NCI-H2081 (cell line): ENCODE results near the gene ADGRB2.

Experiments used
- DNase-seq, 2 experiments: peaks; one replicate each; lab custom pipeline; 2025; lab: John Stamatoyannopoulos, UW

Gene ADGRB2

DNA sequence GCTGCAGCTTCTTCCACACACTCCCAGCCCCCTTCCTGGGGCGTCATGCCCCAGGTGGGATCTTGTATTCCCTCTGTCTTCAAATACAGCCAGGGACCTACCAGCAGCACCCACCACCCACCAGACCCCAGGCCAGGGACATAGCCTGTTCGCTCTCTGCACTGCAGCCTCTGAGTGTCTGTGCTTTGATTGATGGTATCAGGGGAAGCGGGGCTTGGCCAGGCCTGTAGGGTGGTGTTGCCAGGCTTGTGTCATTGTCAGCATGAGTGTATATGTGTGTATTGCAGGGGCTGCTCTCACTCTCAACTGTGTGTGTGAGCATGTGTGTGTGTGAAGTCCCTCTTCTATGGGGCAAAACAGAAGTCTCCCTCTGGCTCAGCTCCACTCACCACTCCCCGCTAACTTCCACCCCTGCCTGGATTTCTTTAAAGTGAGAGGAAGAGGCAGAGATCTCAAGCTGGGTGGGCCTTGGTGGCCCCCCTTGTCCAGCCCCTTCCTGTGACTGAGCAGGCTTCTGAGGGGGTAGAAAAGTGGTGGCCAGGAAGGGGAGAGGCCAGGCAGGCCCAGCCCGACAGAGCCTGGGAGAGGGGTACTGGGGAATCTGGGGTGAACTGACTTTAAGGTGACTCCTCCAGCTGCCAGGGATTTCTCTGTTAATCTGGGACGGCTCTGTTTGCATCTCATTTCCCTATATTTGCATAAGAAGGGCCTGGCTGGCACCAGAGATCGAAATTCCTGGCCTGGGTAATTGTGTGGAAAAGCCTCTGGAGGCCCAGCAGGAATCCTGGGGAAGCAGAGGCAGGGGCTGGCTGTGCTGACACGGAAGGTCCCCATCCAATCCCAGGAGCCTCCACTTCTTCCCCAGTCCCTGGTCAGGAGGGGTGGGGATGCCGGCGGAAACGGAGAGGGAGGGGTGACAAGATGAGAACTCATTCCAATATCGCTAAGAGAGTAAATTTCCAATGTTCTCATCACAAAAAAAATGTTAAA, 18.6 kb upstream of the ADGRB2 start:
- no peak for DNase-seq

DNA sequence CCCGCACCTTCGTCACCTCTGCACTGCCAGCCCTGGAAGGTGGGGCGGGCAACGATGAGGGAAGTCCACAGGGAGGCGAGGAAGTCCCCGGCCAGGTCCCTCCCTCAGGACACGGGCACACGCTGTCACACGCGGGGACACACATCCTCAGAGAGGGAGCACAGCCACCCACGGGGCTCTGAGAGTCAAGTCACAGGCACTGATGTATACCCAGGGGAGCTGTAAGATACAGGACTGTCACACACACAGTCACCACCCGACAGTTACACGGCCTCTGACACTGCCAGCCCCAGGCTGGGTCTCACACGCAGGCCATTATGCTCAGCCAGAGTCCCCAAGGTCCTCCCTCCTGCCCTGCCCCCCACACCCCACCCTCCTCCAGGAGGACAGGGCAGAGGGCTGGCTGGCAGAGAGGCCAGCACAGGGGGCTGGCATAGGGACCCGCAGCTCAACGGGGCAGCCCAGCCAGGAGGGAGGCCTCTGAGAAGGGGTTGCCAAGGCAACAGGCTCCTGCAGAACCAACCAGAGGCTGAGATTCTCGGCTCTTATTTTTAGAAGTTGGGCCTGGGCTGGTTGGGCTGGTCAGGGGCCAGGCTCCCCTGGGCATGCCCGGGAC, 17.7 kb upstream of the ADGRB2 start:
- no peak for DNase-seq

DNA sequence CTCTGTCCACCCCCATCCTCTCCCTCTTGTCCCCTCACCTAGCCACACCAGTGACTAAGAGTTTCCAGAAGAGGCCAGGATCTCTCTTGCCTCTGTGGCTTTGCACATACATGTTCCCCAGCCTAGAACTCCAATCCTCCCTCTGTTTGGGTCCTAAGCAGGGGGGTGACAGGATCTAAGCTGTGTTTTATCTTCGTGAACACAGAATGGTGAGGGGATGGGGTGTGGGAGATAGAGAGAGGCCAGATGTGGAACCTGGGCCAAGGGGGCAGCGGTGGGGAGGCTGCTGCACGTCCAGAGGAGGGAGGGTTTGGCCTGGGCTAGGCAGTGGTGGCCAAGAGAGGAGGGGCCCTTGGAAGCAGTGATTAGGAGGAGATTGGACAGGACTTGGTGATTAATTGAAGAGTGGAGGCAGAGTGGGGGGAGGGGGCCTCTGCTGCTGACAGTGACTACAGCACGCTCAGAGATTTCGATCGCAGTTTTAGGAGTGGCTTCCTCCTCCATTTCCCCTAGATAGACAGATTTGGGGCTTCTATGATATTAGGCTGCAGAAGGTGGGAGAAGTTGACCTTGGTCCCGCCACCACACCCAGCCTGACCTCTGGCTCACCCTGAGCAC, 17.1 kb upstream of the ADGRB2 start:
- DNase-seq = no peak

DNA sequence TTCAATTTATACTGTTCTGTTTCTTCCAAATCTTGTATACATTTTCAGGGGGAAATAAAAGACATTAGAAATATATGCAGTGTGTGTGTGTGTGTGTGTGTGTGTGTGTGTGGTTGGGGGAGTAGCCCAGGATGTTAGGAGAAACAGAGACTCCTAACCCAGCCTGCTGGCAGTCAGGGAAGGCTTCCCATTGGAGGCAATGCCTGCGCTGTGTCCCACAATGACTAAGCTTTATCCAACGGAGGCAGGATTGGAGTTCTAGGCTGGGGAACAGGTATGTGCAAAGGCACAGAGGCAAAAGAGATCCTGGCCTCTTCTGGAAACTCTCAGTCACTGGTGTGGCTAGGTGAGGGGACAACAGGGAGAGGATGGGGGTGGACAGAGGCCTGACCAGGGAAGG, 16.5 kb upstream of the ADGRB2 start:
- DNase-seq = no peak

DNA sequence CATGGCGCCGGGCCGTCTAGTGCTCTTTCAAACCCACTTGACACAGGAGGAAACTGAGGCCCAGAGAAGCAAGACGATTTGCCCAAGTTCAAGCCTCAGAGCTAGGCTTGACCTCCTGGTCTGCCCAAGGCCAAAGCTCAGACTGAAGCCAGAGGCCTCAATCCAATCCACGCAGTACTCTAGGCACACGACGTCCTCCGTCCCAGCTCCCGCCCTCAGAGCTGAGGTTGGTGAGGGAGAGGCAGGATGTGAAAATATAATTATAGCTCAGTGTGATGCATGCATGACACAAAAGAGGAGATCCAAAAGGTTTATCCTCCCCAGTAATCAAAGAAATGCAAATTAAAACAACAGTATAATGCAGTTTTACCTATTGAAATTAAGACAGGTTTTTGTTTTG, 15.5 kb upstream of the ADGRB2 start:
- DNase-seq = no peak

DNA sequence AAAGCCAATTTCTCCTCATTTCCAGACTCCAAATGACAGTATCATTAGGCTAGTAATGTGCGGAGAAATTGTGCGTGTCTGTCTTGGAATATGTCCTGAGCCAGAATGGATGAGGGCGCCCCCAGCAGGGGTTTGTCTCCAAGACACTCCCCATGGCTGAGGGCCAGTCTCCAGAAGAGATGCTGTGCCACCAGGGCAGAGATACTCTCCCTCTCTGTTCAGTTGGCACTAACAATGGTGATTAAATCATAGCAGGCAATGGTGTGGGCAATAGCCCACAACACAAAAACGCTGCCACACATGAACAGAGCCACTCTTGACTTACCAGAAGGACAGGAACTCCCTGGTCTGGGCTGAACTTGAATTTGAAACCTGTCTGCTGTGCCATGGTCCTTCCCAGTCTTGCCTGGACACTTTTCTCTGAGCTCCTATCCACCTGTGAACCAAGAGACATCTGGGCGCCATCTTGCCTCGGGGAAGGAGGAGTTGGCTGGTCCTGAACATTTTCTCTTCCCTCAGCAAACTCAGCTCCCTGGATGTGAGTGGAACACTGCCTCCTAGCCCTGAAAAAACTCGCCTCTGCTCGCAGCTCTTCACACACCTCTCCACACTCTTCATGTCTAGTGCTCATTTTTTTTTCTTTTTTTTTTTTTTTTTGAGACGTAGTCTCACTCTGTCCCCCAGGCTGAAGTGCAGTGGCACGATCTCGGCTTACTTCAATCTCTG, 14.8 kb upstream of the ADGRB2 start:
- DNase-seq = no peak

DNA sequence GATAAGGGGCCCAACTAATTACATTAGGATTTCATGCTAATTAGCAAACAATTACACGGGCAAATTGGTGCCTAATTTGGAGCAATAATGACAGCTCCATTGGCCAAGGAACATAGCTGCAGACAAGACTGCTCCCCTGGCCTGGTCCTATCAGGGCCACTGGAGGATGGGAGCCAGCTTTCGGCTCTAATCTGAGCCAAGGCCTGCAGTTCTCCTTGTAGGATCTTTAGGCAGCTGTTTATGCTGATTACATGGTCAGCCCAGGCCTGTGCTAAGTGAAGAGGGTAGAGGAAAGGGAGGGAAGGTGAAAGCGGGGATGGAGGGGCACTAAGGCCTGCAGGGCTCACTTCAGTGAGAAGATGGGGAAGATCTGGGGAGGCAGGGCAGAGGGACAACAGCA, 12.4 kb upstream of the ADGRB2 start:
- no peak for DNase-seq

DNA sequence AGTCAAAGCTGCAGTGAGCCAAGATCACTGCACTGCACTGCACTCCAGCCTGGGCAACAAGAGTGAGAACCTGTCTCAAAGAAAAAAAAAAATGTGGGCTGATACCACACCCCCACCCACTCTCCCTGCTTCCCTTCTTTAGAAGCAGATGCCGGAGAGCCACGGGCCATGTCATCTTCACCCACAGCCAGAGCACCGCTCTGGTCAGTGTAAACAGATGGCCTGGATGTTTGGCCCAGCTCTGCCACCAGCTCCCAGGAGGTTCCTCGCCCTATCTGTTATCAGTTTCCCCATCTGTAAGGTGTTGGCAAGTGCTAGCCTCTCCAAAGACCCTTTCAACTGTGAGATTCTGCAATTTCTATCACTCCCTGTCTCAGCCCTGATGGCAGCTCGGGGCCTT, 11.9 kb upstream of the ADGRB2 start:
- no peak for DNase-seq

DNA sequence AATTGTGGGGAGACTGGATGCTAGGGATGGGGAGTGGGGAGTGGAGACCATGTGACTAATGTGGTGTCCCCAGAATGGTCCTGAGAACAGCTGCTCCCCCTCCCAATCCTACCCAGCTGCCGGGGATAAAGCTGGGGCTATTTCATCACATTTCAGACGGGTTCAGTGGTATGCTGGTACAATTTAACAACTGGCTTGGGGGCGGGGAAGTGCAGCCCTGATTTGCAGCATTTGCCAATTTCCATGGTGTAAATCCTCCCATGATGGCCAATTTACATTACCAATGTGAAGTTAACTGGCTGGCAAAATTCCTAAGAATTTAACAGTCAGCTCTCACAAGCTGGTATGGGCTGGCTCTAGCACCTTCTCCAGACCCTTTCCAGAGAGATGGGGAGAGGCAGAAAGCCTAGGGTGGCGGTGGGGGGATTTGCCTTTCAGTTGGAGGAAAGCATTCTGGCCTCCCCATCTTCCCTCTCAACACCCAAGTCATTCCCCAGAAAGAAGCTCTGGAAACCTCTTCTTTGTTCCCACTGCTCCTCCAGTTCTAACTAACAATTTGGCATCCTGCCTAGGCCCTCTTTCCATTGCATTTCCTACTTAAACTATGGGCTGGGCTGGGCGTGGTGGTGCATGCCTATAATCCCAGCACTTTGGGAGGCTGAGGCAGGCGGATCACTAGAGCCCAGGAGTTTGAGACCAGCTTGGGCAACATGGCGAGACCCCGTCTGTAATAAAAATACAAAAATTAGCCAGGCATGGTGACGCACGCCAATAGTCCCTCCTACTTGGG, 11.3 kb upstream of the ADGRB2 start:
- no peak for DNase-seq

DNA sequence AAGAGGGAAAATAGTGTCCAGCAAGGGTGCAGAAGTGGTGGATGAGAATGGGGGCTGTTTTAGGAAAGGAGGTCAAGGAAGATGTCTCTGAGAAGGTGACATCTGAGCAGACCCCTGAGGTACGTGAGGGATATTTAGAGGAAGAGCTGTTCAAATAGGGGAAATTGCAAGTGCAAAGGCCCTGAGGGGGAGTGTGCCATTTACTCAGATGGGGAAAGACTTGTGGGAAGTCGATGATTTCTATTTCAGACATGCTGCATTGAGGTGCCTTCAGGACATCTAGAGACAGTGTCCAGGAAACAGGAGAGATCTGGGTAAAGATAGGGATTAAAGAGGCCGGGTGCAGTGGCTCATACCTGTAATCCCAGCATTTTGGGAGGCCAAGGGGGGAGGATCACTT, 10.4 kb upstream of the ADGRB2 start:
- DNase-seq = no peak

DNA sequence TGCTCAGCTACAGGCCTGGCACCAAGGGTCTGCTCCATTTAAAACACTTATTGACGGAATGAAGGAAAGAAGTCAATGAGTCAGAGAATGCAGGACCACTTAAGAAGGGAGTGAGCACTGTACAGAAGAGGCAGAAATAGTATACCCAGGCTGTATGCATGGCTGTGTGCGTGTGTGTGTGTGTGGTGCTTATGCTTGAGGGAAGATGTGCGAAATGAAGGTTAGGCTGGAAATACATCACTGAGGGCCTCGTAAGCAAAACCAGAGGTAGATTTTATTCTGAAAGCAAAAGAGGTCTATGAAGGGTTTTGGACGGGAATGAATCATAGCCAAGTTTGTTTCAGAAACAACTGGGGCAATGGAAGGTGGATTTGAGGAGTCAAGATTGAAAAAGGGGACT, 9.7 kb upstream of the ADGRB2 start:
- DNase-seq = no peak

DNA sequence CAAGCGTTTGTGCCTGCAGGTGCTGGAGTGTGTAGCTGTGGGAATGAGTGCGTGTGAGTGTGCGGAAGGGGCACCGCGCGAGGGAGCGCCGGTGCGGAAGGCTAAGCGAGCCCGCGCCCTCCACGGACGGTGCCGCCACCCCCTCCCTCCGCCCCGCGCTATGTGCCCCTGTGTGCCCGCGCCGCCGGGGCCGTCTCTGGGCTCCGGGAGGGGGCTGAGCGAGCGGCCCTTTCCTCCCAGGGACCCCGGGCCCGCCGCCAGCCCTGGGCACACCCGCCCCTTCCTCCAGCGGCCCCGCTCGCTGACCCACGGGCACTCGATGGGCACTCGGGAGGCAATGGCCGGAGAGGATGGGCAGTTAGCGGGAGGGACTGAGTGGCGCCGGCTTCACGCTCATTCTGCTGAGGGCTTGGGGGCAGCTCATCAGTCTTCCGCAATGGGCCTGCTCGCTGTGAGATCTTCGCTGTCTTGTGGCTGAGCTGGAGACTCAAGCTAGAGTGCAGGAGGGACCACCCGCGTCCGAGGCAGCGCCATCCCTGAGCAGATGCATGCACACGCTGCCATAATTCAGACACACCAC, 8.6 kb upstream of the ADGRB2 start:
- no peak for DNase-seq

DNA sequence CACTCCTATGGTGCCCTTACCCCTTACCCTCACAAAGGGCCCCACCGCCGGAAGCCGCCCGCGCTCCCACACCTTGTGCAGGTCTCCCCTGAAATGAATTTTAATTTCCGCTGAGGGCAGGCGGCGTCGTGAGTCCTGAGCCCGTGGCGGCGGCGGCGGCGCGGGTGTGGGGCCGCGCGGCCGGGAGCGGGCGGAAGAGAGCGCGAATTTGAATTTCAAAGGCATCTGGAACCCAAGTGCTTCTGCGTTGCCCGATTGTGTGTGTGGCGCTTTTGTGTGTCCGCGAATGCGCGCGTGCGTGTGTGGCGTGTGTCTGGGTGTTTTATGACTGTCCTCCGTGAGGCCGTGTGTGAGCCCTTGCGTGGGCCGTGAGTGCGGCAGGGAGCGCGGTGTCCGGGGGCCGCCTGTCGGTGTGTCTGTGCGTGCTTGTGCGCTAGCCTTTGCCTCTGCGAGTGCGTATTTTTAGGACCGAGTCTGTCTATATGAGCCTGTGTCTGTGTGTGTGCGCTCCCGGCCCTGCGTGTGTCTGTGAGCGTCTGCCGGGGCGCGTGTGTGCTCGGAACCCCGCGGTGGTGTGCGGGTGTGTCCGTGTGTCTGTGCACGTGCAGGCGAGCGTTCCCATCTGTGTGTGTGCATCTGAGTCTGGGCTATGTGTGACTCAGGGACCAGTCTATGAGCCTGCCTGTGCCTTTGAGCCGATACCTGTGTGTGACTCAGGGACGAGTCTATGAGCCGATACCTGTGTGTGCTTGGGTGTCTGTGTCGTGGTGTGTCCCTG, 7.9 kb upstream of the ADGRB2 start:
- no peak for DNase-seq

DNA sequence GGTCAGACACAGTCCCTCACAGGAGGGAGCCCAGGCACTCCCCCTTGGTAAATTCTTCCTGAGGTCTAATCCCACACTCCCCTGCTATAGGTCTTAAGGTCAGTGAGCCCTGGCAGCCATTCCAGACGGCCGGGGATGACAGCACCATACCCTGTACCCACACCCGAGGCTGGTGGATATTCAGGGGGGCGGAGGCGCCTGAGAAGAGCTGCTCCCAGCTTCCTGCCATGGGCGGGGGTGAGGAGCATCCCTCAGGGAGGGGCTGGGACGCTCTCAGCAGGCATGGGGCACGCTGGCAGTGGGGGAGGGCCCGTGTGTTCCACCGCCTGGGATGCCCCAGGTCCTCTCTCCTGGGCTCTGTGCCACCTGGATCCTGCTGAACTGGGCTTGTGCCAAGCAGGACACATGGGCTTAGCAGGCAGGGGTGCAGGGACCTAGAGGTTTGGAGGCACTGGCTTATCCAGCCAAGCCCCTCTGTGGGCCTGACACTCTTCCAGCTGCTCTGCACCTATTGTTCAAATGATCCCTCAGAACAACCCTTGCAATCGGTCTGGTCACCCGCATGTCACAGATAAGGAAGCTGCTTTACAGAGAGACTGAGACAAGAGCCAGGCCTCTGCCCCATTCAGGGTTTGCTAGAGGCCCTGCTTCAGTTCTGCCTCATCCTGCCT, 5.7 kb upstream of the ADGRB2 start:
- DNase-seq = peak; percentile 83 to 89

DNA sequence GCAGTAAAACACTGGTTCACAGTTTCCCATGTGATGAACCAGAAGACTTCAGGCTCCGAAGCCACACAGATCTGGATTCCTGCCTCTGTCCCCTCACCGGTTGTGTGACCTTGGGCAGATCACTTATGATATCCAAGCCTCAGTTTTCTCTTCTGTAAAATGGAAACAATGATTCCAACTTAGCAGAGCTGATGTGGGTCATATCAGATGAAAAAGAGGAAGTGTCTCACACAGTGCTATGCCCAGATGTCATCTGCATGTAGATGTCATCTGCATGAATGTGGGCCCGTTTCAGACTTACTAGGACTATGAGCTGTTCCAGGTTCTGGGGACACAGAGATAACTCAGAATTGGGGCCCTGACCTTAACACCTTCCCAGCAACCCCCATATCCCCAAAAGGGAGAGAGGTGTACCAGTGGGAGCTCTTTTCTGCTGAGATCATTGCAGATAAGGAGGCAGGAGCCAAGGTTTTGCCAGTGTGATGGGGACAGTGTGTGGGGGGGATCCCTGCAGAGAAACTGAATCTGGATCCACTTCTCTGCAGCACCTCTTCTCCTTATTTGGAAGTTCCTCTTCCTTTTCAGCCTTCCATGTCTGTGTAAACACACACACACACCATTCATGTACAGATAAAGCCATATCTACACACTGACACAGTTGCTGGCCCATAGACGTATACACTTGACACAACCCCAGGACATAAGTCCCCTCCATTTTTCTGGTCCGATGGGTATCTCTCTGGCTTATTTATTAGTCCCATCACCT, 5.0 kb upstream of the ADGRB2 start:
- DNase-seq = no peak

DNA sequence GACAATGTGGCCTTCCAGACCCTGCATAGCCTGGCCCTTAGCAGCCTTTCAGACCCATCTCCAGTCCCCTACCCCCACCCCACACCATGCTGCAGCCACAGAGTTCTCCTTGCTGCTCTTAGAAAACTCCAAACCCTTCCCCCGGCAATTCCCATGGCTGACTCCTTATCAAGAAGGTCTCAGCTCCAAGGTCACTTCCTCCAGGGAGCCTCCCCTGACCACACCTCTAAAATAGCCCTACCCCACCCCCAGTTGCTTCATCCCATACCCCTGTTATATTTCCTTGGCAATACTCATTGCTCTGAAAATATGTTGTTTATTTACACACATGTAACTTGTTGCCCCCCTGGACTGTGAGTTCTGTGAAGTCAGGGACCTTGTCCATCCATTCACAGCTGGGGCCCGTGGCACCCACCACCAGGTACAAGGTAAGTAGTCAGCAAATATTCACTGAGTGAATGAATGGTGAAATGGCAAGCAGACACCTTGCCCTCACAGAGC, 4.3 kb upstream of the ADGRB2 start:
- DNase-seq = no peak

DNA sequence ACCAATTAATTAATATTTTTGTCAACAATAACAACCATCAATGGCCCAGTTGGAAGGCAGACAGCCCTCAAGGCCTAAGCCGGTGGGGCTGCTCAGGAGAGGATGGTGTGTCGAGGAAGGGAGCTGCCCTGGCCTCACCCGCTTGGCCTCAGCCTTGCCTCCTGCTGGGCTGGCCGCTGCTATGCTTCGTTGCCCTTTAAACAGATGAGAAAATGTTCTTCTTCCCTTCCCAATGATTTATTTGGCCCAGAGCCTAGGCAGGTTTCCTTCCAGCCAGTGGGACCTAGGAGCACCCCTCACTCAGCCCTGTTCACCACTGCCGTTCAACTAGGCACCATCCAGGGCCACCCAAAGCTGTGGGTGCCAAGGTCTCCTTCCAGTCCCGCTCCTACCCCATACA, 3.1 kb upstream of the ADGRB2 start:
- no peak for DNase-seq

DNA sequence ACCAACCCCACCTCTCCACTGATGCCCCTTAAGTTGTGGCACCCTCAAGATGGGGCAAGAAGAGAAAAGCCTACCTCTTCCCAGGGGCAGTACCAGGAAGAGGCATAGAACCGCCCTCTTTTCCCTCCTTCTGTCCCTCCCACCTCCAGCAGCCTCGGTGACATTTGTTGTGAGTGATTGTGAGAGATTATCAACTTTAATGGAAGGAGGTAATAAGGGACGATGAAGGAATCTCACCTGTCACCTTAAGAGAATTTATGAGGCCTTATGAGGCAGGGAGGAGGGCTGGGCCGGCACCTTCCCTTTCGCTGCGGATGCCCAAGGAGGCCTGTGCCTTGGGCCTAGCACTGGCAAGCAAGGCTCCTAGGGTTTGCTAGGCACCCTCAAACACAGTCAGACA, 1.4 kb upstream of the ADGRB2 start:
- DNase-seq = no peak

DNA sequence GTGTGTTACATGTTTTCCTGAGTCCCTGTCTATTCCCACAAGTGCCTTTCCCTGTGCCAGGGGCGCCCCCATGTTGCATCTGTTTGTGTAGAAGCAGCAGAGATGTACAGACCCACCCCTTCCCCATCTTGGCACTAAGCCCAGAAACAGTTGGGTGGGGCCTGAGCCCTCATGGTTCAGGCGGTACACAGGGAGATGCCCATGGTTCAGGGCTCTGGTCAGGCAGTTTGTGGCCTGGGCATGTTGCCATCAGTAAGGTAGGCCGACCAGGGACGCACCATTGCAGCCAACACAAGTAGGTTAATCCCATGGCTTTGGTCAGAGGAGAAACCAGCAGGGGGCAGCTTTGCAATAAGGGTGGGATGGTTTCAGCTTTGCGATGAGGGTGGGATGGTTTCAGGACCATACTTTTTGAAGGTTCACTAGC, 914 bp upstream of the ADGRB2 start:
- peak in 1 of 2 experiments; percentile 60 for DNase-seq
